Measurements from ENCODE around the gene PTBP1. TPM values are rescaled to one million over a fixed set of nuclear protein-coding genes. Genes with fewer than 3 reads are reported as not detected.

The PTBP1 gene
- total RNA-seq (2022; extraction: Qiagen RNA extraction; ENCODE audit: low read depth): 198 to 222 TPM (median 215 TPM) in 5 replicates

DNA sequence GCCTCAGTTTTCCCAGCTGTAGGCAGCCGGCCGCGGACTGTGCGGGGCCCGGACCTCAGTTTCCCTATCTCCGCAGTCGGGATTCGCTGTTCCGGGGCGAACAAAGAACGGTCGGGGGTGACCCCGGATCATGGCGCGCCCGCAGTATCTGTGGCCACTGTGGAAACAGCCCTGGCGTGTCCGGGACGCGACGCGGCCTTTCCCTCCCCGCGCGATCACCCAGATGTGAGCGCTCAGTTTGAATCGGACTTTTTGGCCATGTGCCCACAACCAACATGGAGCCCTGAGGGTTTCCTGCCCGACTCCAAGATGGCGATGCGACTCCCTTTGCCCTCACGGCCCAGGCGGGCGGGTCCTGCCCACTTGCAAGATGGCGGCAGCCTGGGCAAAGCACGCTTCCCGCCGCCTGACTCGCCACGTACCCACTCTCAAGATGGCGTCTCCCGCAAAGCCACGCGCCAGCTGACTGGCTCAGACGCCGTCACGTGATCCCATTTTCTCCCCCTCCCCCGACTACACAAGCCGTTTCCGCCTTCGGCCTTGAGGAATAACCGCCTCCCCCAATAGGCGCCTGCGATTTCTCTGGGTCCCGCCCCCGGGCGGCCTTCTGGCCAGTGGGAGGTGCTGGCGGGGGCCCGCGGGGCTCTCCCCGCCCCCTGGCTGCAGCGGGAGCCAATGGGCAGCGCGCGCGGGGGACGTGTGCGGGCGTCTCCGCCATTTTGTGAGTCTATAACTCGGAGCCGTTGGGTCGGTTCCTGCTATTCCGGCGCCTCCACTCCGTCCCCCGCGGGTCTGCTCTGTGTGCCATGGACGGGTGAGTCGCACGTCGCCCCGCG is at the start of gene PTBP1:
TSS of gene PTBP1 (plus strand) at position 761 of the 836 bp plus-strand sequence. CDS start at position 807, 46 bp downstream.

DNA sequence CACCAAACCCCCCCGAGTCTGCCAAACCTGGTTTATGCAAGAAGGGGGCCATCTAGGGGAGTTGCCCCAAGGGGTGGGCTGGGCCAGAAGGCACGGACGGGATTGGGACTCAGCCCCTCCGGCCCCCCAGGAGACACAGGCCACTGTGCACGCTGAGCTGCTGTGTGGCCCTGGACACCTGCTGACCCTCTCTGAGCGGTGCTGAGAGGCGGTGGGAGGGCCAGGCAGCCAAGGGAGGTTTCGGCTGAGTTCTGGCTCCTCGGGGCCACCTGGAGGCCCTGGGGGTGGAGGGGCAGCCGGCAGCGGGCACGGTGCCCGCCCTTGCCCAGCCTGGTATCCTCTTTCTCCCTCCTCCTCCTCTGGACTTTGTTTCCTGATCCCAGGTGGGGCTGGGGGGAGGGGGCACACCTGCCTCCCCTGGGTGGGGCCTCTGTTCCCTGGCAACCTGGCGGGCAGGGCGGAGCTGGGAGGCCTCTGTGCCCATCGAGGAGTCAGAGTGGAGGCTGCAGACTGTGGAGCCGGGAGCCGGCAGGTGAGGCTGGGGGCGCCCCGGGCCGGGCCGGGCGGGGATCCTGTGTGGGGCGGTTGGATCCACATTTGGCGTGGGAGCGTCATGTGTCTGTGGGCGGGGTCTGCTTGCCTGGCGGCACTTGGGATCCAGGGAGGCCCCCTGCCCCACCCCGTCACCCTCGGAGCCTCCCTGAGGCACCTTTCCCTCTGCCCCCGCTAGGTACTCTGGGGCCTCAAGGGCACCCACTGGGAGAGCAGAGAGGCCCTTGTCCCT is 46.4 kb upstream of the PTBP1 start, which contains the start of gene MISP:
TSS of gene MISP (plus strand) at position 473 of the 784 bp plus-strand sequence. CDS start 5,835 bp downstream, outside the sequence.

DNA sequence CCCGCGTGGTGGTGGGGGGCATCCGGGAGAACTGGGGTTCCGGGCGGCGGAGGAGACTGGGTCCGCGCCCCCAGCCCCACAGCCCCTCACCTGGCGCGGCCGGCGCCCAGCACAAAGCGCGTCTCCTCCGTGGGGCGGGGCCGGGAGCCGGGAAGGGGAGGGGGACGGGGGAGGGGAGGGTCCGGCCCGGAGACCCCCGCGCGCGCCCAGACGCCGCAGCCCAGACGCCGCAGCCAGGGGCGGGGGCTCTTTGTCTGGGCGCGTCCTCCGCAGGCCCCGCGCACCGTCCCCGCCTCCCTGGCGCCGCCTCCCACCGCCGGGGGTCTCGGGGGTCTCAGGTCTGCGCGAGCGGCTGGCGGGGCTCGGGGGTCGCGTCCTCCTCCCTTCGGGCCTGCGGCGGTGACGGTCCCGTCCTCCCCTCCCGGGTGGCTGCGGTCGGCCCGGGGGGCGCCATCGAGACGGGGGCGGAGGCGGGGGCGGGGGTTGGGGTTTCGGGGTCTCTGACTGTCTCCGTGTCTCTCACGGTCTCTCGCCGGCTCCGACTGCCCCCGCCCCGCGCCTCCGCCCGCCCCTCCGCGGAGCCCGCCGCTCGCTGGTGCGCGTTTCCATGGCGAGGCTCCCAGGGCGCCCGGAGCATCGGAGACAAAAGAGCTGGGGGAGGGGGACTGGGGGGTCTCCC is 24.7 kb downstream of the PTBP1 start, which contains the start of gene PLPPR3:
TSS of gene PLPPR3 (minus strand) at position 131 of the 679 bp plus-strand sequence. CDS start 396 bp downstream, outside the sequence.

DNA sequence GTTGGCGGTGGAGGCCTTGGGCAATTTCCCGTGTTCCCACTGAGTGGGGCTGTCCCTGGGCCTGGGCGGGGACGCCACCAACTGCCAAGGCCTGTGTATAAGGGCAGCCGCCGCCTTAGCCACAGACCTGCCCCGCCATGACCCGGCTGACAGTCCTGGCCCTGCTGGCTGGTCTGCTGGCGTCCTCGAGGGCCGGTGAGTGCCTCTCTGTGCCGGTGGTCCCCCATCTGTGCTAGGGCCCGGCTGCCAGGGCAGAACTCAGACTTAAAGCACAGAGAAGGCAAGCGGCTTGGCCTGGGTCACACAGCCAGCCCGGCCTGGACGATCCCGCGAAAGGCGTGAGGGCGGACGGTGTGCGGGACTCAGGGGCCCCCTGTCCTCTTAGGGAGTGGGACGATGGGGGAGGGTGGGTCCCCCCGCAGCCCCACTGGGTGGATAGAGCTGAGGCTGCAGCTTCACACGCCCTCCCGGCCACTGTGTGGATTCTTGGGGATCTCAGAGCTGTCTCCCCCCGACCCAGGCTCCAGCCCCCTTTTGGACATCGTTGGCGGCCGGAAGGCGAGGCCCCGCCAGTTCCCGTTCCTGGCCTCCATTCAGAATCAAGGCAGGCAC is 30.6 kb downstream of the PTBP1 start, which contains the start of gene AZU1:
TSS of gene AZU1 (plus strand) at position 128 of the 612 bp plus-strand sequence. CDS start at position 138, 10 bp downstream.

DNA sequence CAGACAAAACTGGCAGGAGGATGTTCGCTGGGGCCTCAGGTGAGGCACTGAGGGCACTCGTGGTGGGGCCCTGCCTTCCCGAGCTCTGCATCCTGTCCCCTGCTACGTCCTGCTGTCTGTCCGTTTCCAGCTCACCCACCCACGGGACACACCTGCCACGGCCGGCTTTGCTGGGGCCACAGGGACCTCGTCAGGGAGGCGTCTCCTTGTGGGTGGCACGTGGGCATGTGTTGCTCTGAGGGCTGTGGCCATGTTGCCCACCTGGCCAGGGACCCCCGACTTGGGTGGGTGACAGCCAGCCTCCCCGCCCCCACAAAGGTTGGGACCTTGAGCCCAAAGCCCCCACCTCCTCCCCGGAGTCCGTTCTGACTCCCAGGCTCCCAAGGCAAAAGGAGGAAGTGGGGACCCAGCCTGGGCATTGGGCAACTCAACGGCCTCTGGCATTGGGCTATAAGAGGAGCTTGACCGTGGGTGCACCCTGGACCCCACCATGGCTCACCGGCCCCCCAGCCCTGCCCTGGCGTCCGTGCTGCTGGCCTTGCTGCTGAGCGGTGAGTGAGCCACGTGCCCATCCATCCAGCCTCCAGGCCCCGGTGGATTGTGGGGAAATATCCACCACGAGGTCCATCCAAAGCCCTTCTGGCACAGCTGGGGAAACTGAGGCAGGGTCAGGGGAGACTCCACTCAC is 43.4 kb downstream of the PTBP1 start, which contains the start of gene PRTN3:
TSS of gene PRTN3 (plus strand) at position 481 of the 688 bp plus-strand sequence. CDS start at position 491, 10 bp downstream.

DNA sequence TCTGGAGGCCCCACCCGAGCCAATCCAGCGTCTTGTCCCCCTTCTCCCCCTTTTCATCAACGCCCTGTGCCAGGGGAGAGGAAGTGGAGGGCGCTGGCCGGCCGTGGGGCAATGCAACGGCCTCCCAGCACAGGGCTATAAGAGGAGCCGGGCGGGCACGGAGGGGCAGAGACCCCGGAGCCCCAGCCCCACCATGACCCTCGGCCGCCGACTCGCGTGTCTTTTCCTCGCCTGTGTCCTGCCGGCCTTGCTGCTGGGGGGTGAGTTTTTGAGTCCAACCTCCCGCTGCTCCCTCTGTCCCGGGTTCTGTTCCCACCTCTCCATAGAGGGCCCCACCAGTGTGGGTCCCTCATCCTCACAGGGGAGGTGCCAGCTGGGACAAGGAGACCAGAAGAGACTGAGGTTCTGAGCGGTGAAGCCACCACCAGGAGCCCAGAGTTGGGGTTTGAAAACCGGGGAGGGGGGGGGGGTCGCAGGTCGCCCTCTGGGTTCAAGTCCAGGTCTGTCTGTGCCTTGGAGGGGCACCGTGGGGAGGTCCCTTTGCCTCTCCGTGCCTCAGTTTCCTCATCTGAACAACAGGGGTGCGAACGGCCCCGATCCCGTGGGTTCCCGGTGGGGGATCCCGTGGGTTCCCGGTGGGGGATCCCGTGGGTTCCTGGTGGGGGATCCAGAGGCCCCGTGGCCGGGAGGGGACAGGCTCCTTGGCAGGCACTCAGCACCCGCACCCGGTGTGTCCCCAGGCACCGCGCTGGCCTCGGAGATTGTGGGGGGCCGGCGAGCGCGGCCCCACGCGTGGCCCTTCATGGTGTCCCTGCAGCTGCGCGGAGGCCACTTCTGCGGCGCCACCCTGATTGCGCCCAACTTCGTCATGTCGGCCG is 55.1 kb downstream of the PTBP1 start, which contains the start of gene ELANE:
TSS of gene ELANE (plus strand) at position 168 of the 878 bp plus-strand sequence. CDS start at position 194, 26 bp downstream.

DNA sequence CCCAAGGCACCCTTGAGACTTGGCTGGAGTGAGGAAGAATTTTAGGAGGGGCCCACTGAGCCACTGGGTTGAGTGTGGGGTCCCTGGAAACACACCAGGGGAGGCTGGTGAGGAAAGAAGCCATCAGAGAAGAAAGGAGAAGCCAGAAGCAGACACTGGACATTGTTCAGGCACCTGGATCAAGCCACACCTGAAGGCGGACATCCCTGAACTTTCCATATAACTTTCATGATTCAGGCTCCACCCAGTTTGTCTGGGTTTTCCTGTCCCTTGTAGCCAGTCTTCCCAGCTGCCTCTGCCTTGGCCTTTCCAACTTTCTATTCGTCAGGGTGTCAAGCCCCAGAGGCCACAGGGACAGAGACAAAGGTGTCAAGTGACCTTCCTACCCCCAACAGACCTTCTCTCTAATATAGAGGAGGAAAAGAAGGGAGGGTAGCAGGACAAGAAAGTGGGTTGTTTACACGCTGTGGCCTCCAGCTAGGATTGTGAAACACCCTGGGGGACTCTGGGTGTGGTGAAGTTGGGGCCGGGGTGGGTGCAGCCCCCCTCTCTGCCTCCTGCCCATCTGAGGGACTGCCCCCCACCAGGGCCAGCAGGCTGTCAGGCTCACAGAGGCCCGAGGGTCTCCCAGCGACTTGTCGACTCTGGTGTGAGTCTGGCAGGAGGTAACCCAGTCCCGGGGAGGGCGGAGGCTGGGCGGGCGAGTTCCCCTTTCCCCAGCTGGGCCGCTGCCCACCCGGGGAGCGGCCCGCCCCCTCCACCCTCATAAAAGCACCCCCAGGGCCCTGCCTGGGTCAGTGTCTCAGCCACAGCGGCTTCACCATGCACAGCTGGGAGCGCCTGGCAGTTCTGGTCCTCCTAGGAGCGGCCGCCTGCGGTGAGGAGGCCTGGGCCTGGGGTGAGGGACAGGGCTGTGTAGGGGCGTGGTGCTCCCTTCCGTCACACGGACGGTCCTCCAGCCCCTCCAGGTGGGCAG is 61.9 kb downstream of the PTBP1 start, which contains the start of gene CFD:
TSS of gene CFD (plus strand) at position 797 of the 976 bp plus-strand sequence. CDS start at position 823, 26 bp downstream.

Other genes starting within 250 kb of the PTBP1 start
- gene BSG, start 224.9 kb upstream of the PTBP1 start, total RNA-seq (2022; extraction: Qiagen RNA extraction; ENCODE audit: low read depth): 506 to 741 TPM (median 712 TPM) in 5 replicates
- gene HCN2, start 207.6 kb upstream of the PTBP1 start, total RNA-seq (2022; extraction: Qiagen RNA extraction; ENCODE audit: low read depth): 20.5 to 50.9 TPM (median 41.7 TPM) in 5 replicates
- gene POLRMT, start 163.9 kb upstream of the PTBP1 start, total RNA-seq (2022; extraction: Qiagen RNA extraction; ENCODE audit: low read depth): 68.8 to 114 TPM (median 109 TPM) in 5 replicates
- 0.21 to 1.0 TPM (median 0.87 TPM) in 5 replicates for gene FGF22, start 157.6 kb upstream of the PTBP1 start, total RNA-seq (2022; extraction: Qiagen RNA extraction; ENCODE audit: low read depth)
- gene RNF126, start 134.2 kb upstream of the PTBP1 start, total RNA-seq (2022; extraction: Qiagen RNA extraction; ENCODE audit: low read depth): 47.8 to 75.4 TPM (median 73.2 TPM) in 5 replicates
- gene FSTL3, start 121.1 kb upstream of the PTBP1 start, total RNA-seq (2022; extraction: Qiagen RNA extraction; ENCODE audit: low read depth): 142 to 260 TPM (median 223 TPM) in 5 replicates
- gene PRSS57, start 102.0 kb upstream of the PTBP1 start, total RNA-seq (2022; extraction: Qiagen RNA extraction; ENCODE audit: low read depth): not detected in 5 replicates
- gene PALM, start 88.5 kb upstream of the PTBP1 start, total RNA-seq (2022; extraction: Qiagen RNA extraction; ENCODE audit: low read depth): 9.7 to 17.2 TPM (median 14.3 TPM) in 5 replicates
- gene MISP, start 46.3 kb upstream of the PTBP1 start, total RNA-seq (2022; extraction: Qiagen RNA extraction; ENCODE audit: low read depth): 57.6 to 105 TPM (median 93.9 TPM) in 5 replicates
- 1.2 to 7.0 TPM (median 5.6 TPM) in 5 replicates for gene PLPPR3, start 24.5 kb downstream of the PTBP1 start, total RNA-seq (2022; extraction: Qiagen RNA extraction; ENCODE audit: low read depth)
- gene AZU1, start 30.4 kb downstream of the PTBP1 start, total RNA-seq (2022; extraction: Qiagen RNA extraction; ENCODE audit: low read depth): 0.26 to 0.27 TPM in 2 of 5 replicates, not detected in the others
- 0.24 to 0.64 TPM (median 0.34 TPM) in 3 of 5 replicates, not detected in the others for gene PRTN3, start 43.5 kb downstream of the PTBP1 start, total RNA-seq (2022; extraction: Qiagen RNA extraction; ENCODE audit: low read depth)
- gene ELANE, start 54.9 kb downstream of the PTBP1 start, total RNA-seq (2022; extraction: Qiagen RNA extraction; ENCODE audit: low read depth): 0.15 to 0.16 TPM in 2 of 5 replicates, not detected in the others
- 5.8 to 25.7 TPM (median 20.6 TPM) in 5 replicates for gene CFD, start 62.2 kb downstream of the PTBP1 start, total RNA-seq (2022; extraction: Qiagen RNA extraction; ENCODE audit: low read depth)
- 11.8 to 23.9 TPM (median 23.1 TPM) in 5 replicates for gene MED16, start 95.7 kb downstream of the PTBP1 start, total RNA-seq (2022; extraction: Qiagen RNA extraction; ENCODE audit: low read depth)
- not detected in 5 replicates for gene RNU6-9, start 96.0 kb downstream of the PTBP1 start, total RNA-seq (2022; extraction: Qiagen RNA extraction; ENCODE audit: low read depth)
- 23.4 to 55.9 TPM (median 41.8 TPM) in 5 replicates for gene R3HDM4, start 115.8 kb downstream of the PTBP1 start, total RNA-seq (2022; extraction: Qiagen RNA extraction; ENCODE audit: low read depth)
- gene KISS1R, start 119.9 kb downstream of the PTBP1 start, total RNA-seq (2022; extraction: Qiagen RNA extraction; ENCODE audit: low read depth): 0.21 to 0.62 TPM (median 0.42 TPM) in 4 of 5 replicates, not detected in the other
- gene ARID3A, start 128.6 kb downstream of the PTBP1 start, total RNA-seq (2022; extraction: Qiagen RNA extraction; ENCODE audit: low read depth): 3.3 to 8.5 TPM (median 7.0 TPM) in 5 replicates
- gene WDR18, start 186.9 kb downstream of the PTBP1 start, total RNA-seq (2022; extraction: Qiagen RNA extraction; ENCODE audit: low read depth): 37.9 to 71.8 TPM (median 69.0 TPM) in 5 replicates
- gene GRIN3B, start 203.0 kb downstream of the PTBP1 start, total RNA-seq (2022; extraction: Qiagen RNA extraction; ENCODE audit: low read depth): 0.88 to 4.3 TPM (median 3.3 TPM) in 5 replicates
- gene TMEM259, start 223.7 kb downstream of the PTBP1 start, total RNA-seq (2022; extraction: Qiagen RNA extraction; ENCODE audit: low read depth): 55.7 to 134 TPM (median 120 TPM) in 5 replicates
- gene RNU6-2, start 224.1 kb downstream of the PTBP1 start, total RNA-seq (2022; extraction: Qiagen RNA extraction; ENCODE audit: low read depth): not detected in 5 replicates
- 58.7 to 77.1 TPM (median 66.0 TPM) in 5 replicates for gene CNN2, start 229.2 kb downstream of the PTBP1 start, total RNA-seq (2022; extraction: Qiagen RNA extraction; ENCODE audit: low read depth)
- 6.2 to 17.5 TPM (median 12.9 TPM) in 5 replicates for gene ABCA7, start 242.7 kb downstream of the PTBP1 start, total RNA-seq (2022; extraction: Qiagen RNA extraction; ENCODE audit: low read depth)

All from A549 treated with ZK216348 at 1 μM for 4 hours (cell line).